HFF-Myc (cell line): ENCODE results near the gene GNG7.

Experiments
- DNase-seq: peaks from one replicate; pipeline ENCODE4 v3.0.0-alpha.2; 2011; ENCODE audit warnings: low read depth; ENCODE audit errors: extremely low read depth
- H3K4me3 ChIP-seq: replicated peaks from 2 replicates; pipeline ENCODE4 v1.5.1; 2011; ENCODE audit warnings: low read depth, mild to moderate bottlenecking, control low read depth, low read length
- CTCF ChIP-seq: IDR thresholded peaks from 2 replicates; pipeline ENCODE4 v1.5.1; 2012; ENCODE audit warnings: mild to moderate bottlenecking, low read depth, low read length, control low read depth; ENCODE audit errors: missing control alignments

The GNG7 gene

DNA sequence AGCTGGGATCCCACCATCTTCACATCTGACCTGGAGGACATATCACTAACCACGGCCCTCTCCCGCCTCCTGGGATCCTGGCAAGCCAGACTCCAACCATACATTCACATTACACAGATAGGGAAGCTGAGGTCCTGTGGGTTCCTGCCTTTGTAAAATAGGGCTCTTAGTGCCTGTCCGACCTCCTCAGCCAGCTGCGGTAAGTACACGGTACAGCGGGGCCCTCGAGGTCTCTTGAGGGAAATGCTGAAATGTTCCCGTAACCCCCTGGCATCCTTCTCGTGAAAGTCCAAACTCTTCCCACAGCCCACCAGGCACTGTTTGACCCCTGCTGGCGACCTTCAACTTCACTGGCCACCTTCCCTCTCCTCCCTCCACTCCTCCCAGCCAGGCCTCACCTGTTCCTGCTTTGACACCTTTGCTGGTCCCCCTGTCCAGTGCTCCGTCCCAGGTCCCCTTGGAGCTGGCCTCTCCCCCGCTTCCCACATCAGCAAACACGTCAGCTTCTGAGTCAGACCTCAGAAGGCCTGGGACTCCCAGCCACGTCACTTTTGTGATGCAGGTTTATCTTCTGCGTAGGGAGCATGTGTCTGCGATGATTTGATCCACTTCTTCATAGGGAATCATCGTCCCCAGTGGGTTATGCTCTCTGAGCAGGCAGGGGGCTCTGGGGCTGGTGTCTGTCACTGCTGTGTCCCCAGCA lies 8.8 kb upstream of the GNG7 start:
- no peak for DNase-seq
- no peak for TF ChIP-seq CTCF
- H3K4me3 ChIP-seq, result no peak overlapping the region

GRCh38 chr19:2706251-2706650 lies 3.8 kb upstream of the GNG7 start:
- no peak overlapping the region for H3K4me3 ChIP-seq
- DNase-seq, result no peak
- TF ChIP-seq CTCF, result no peak

DNA sequence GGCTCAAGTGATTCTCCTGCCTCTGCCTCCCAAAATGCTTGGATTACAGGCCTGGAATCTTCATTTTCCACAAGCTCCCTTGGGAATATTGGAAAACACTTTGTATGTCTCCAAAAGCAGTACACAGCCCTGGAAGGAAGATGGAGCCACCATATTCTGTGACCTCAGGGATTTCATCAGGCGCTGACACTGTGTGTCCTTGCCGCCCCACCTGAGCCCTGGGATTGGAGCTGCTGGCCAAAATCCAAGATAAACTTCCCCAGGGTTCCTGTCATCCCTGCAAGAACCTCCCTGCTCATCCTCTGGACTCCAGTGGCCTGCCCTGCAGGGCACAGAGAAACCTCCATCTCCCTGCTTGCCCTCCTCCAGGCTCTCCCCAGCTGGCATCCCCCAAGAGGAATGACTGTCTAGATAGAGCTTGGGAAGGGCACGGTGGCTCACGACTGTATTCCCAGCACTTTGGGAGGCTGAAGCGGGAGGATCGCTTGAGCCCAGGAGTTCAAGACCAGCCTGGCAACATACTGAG lies 1.3 kb upstream of the GNG7 start:
- no peak for DNase-seq
- H3K4me3 ChIP-seq, result no peak overlapping the region
- no peak for TF ChIP-seq CTCF

DNA sequence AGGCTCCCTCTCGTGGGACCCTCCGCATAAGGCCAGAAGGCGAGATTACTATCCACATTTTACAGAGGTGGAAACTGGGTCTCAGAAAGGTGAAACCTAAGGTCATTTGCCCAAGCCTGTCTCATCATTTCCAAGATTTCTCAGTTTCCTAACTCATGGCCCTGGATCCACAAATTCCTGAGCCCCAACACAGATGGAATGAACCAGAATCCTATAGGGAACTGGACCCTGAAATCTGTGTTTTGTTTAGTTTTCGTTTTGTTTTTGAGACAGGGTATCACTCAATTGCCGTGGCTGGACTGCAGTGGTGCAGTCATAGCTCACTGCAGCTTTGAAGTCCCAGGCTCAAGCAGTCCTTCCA lies 563 bp upstream of the GNG7 start:
- H3K4me3 ChIP-seq, result no peak overlapping the region
- no peak for TF ChIP-seq CTCF
- DNase-seq, result no peak

- DNase-seq, result no peak
- TF ChIP-seq CTCF, result no peak
- no peak overlapping the region for H3K4me3 ChIP-seq
Measured at GRCh38 chr19:2701361-2702169, 929 bp downstream of the GNG7 start.

DNA sequence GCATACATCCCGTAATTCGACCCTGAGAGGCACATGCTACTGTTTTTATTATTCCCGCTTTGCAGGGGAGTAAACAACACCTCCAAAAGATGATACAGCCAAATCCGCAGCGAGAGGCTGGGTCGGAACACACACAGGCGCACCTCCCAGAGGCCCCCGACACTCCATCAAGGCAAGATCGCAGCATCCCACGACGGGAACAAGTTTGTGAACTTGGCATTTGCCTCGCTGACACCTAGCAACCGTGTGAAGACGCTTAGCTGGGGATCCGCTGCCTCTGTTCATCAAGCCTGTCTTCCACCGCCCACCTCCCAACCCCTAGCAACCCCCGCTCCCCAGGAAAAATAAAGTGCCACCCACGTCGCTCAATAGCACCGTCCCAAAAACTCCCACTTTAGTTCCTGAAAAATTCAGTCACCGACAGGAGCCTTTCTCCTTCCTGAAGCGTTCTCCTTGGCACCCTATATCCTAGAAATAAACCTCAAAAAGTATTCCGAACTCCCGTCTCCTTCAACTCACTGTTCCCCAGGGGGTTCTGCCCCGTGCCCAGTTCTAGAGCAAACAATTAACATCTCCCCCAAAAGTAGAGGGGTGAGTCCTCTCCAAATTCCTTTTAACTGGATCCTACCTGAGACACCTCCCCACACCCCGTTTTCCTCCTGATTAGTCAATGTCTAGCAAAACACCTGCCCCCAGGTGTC lies 1.7 kb downstream of the GNG7 start:
- H3K4me3 ChIP-seq, result no peak overlapping the region
- no peak for DNase-seq
- TF ChIP-seq CTCF, result no peak
